ENCODE results near the gene PRORP. TPM values are rescaled to one million over a fixed set of nuclear protein-coding genes. Genes with fewer than 3 reads are reported as not detected.

PRORP gene
- total and polyA plus RNA-seq, 2 of the 8 experiments (the other 6 are each of a cell fraction or from before 2014, with no cell fraction given), result 30.0 to 44.8 TPM

GRCh38 chr14:35138585-35138984 is 16.2 kb downstream of the PRORP start:
- Histone ChIP-seq H3K18ac (ENCODE audit: extremely low read depth, low read length) (no peak overlapping the region), H3K79me2 (ENCODE audit: control insufficient read depth in 1 of 2, insufficient read depth in 2 of 2, low read length in 2 of 2) (peaks cover 0 to 3% of the 10 kb centered on the region in 2 experiments; a peak in 1 of 4 replicates), H3K27ac (ENCODE audit: low read depth, low read length) (no peak overlapping the region), H2BK20ac (ENCODE audit: low read length) (no peak overlapping the region), H3K23me2 (ENCODE audit: low read depth, low read length) (no peaks in the 10 kb centered on the region), H3K23ac (ENCODE audit: insufficient read length) (no peak overlapping the region), H4K91ac (replicated peaks; ENCODE audit: insufficient read length, low read length) (no peak overlapping the region), H4K8ac (ENCODE audit: extremely low read depth, insufficient read depth, low read length) (no peak overlapping the region), H2BK12ac (ENCODE audit: low read depth, low read length) (no peak overlapping the region), H2BK15ac (ENCODE audit: low read length) (no peak overlapping the region), H2BK5ac (ENCODE audit: low read depth, low read length) (no peak overlapping the region), H3K9ac (replicated peaks in 1 of 4; ENCODE audit: extremely low read depth in 1 of 4, low read depth in 3 of 4, low read length in 3 of 4) (no peak overlapping the region), H3K36me3 (ENCODE audit: control insufficient read depth in 2 of 4, insufficient read depth in 4 of 4, low read length in 3 of 4) (peaks cover 0 to 7% (median 3%) of the 10 kb centered on the region in 4 experiments; a peak in 4 of 8 replicates), H3K27me3 (replicated peaks in 1 of 4; ENCODE audit: control insufficient read depth in 3 of 4, extremely low read depth in 1 of 4, insufficient read depth in 3 of 4, low read length in 3 of 4) (no peaks in the 10 kb centered on the region), H3K56ac (replicated peaks; ENCODE audit: insufficient read length, low read depth, low read length) (no peak overlapping the region), H2AFZ (ENCODE audit: low read length) (no peak overlapping the region), H3K4me2 (ENCODE audit: insufficient read depth in 1 of 2, low read depth in 2 of 2, low read length in 2 of 2) (no peak overlapping the region), H3K9me3 (ENCODE audit: insufficient read depth in 2 of 2, low read depth in 1 of 2, low read length in 1 of 2) (no peaks in the 10 kb centered on the region), H3K4me1 (replicated peaks in 1 of 4; ENCODE audit: control insufficient read depth in 3 of 4, insufficient read depth in 4 of 4, low read length in 3 of 4) (no peaks in the 10 kb centered on the region; a peak in 1 of 7 replicates), H3K79me1 (ENCODE audit: low read depth, low read length) (no peaks in the 10 kb centered on the region; the same call in none of the 2 replicates), H3K4me3 (ENCODE audit: extremely low read depth in 1 of 4, insufficient read depth in 2 of 4, low read depth in 3 of 4, low read length in 4 of 4) (no peak overlapping the region), H3K4ac (replicated peaks; ENCODE audit: insufficient read length, low read depth, low read length) (no peak overlapping the region), H3K14ac (ENCODE audit: insufficient read length) (no peak overlapping the region), H4K20me1 (replicated peaks in 1 of 2; ENCODE audit: control insufficient read depth in 1 of 2, insufficient read depth in 2 of 2, low read length in 2 of 2) (no peaks in the 10 kb centered on the region), H4K5ac (ENCODE audit: insufficient read length, low read depth, low read length) (no peak overlapping the region), H2AK5ac (ENCODE audit: low read depth, low read length) (no peak overlapping the region), H2BK120ac (replicated peaks; ENCODE audit: low read depth, low read length) (no peak overlapping the region)
- POLR2A ChIA-PET (ENCODE audit: partially characterized antibody), result no interaction called here
- CTCF ChIA-PET (ENCODE audit: partially characterized antibody), result interaction anchor here (0.6 to 10.8 kb wide), 4 partner anchors 165 to 600 kb away, joined by 3 to 198 read pairs (median 4); no protein-coding TSS in a partner anchor
- FAIRE-seq, result no peak
- 84% methylated on average over 5 of the region's 5 CpGs; no CpG with 5 or more reads in 1 of the 2 experiments for WGBS, 2 experiments (ENCODE audit: extremely low coverage in 1 of 2, insufficient coverage in 1 of 2, insufficient read length in 1 of 2, insufficient replicate concordance in 2 of 2, low coverage in 1 of 2, low lambda C conversion rate in 2 of 2, missing lambda C conversion rate in 1 of 2)
- no peak for DNase-seq (ENCODE audit: low read depth in 1 of 2, low spot score in 2 of 2)
- TF ChIP-seq TBP (IDR thresholded peaks at IDR 0.05; ENCODE audit: low read depth, low read length), result no peak
- no peak for TF ChIP-seq SP1 (IDR thresholded peaks at IDR 0.05; ENCODE audit: low read depth, low read length)
- TF ChIP-seq RNF2 (IDR thresholded peaks at IDR 0.05; ENCODE audit: borderline replicate concordance, low read depth, low read length, missing control alignments, poor library complexity, severe bottlenecking), result no peak
- TF ChIP-seq RAD21 (IDR thresholded peaks at IDR 0.05 in 1 of 2, conservative IDR thresholded peaks at IDR 0.05 in 1 of 2; ENCODE audit: low read depth in 2 of 2, low read length in 2 of 2), result no peak
- TF ChIP-seq EP300 (IDR thresholded peaks at IDR 0.05; ENCODE audit: borderline replicate concordance in 1 of 2, low read depth in 2 of 2, low read length in 2 of 2), result no peak
- TF ChIP-seq GABPA (IDR thresholded peaks at IDR 0.05; ENCODE audit: borderline replicate concordance, insufficient read depth, low read length), result no peak
- no peak for TF ChIP-seq TCF12 (IDR thresholded peaks at IDR 0.05; ENCODE audit: low read depth, low read length)
- no peak for TF ChIP-seq HDAC6 (IDR thresholded peaks at IDR 0.05; ENCODE audit: low read depth, low read length)
- no peak for TF ChIP-seq ASH2L (IDR thresholded peaks at IDR 0.05; ENCODE audit: low read length)
- no peak for TF ChIP-seq USF2 (IDR thresholded peaks at IDR 0.05; ENCODE audit: low read length)
- TF ChIP-seq CBX8 (IDR thresholded peaks at IDR 0.05; ENCODE audit: borderline replicate concordance, low read depth, low read length), result no peak
- TF ChIP-seq NANOG (IDR thresholded peaks at IDR 0.05; ENCODE audit: insufficient read depth, low read depth, low read length, poor library complexity, severe bottlenecking), result no peak

Data from H1 (cell line).